Colonic mucosa (tissue), 4 donors: ENCODE measurements around the gene NPFFR1. TPM values are rescaled to one million over a fixed set of nuclear protein-coding genes. Genes with fewer than 3 reads are reported as not detected.
A peak's percentile ranks its signal among the peaks of the same experiment; 100 is the strongest.

Source experiments
- DNase-seq: peaks from one replicate; pipeline ENCODE4 v3.0.0-alpha.2; 2020
- H3K27ac ChIP-seq: fragments of 200-600 bp; one replicate; pipeline ENCODE4 v1.8.0; 2021
- H3K27me3 ChIP-seq: fragments of 200-600 bp; one replicate; pipeline ENCODE4 v1.8.0; 2021
- H3K36me3 ChIP-seq: fragments of 200-600 bp; one replicate; pipeline ENCODE4 v1.8.0; 2021
- H3K4me1 ChIP-seq: fragments of 200-600 bp; one replicate; pipeline ENCODE4 v1.8.0; 2021; ENCODE audit warnings: mild to moderate bottlenecking
- H3K4me3 ChIP-seq: fragments of 200-600 bp; one replicate; pipeline ENCODE4 v1.8.0; 2021
- H3K9ac ChIP-seq, 2 donors: one replicate each; pipeline ENCODE4 v1.7.0; 2013; ENCODE audit warnings: control low read depth in 2 of 2, low read depth in 2 of 2, low read length in 2 of 2
- H3K9me3 ChIP-seq: fragments of 200-600 bp; one replicate; pipeline ENCODE4 v1.8.0; 2021
- intact Hi-C: fragments of 100-400 bp; cut with DNase I; formaldehyde crosslinking; loops from one replicate; pipeline ENCODE4 v1.14.1; 2022
- total RNA-seq, 2 donors: library from RNA; stranded (reverse); fragmentation: NEBNext Ultra II Directional in 1 of 2; extraction: Animal tissue kit (Norgen Biotek cat#: 25700) in 1 of 2; gene quantifications; one replicate each; pipeline ENCODE4 v1.2.1, GENCODE V29; 2021
- TF ChIP-seq, protein P1 (sequence below): fragments of 200-600 bp; IDR thresholded peaks from one replicate; pipeline ENCODE4 v1.8.0; 2022; ENCODE audit warnings: antibody characterized with exemption, mild to moderate bottlenecking
- donor health status: healthy.
- donor health status: DM: no; HTN: no; CAD: no.
- donor health status: DM: no; HTN: no; CAD: no.

NPFFR1 gene
- total RNA-seq, 2 donors from 2014 or later: 0.07 to 0.08 TPM

DNA sequence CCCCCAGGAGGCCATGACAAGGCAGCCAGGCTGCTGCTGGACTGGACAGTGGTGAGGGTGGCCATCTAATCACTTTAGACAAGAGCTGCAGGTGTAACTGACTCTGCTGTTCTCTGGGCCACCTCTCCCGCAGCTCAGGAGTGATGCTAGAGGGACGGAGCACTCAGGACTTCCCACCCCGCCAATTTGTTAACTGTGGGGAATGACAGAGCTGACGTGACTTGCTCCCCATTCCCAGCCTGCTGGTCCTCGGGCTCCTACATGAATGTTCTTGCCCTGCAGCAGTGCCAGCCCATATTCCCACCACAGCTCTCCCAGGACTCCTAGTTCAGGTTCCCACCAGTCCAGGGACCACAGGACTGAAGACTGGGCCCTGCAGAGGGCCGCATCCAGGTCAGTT is 16.7 kb upstream of the NPFFR1 start:
- H3K9ac ChIP-seq: no peak overlapping the region

DNA sequence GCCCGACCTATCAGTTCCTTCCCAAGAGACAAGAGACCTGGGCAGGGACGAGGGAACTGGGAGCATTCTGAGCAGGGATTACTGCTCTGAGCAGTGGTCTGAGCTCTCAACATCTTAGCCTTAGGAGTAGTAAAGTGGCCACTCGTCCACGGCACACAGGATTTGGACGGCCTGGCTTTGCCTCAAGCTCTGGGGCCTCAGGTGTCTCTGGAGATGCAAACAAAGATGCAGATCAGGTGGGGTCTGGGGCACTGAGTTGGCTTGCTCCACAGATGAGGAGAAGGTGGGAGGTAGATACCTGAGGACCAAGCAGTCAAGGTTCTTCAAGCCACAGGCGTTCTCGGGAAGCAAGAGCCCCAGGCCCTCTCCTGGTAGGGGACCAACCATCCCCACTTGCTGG is 16.1 kb upstream of the NPFFR1 start:
- Histone ChIP-seq H3K27ac (no peak overlapping the region), H3K4me3 (no peak overlapping the region), H3K36me3 (no peaks in the 10 kb centered on the region), H3K27me3 (no peaks in the 10 kb centered on the region), H3K9me3 (no peaks in the 10 kb centered on the region), H3K4me1 (no peaks in the 10 kb centered on the region), H3K9ac (no peak overlapping the region)
- intact Hi-C loops: no loop called here
- TF ChIP-seq, protein P1, sequence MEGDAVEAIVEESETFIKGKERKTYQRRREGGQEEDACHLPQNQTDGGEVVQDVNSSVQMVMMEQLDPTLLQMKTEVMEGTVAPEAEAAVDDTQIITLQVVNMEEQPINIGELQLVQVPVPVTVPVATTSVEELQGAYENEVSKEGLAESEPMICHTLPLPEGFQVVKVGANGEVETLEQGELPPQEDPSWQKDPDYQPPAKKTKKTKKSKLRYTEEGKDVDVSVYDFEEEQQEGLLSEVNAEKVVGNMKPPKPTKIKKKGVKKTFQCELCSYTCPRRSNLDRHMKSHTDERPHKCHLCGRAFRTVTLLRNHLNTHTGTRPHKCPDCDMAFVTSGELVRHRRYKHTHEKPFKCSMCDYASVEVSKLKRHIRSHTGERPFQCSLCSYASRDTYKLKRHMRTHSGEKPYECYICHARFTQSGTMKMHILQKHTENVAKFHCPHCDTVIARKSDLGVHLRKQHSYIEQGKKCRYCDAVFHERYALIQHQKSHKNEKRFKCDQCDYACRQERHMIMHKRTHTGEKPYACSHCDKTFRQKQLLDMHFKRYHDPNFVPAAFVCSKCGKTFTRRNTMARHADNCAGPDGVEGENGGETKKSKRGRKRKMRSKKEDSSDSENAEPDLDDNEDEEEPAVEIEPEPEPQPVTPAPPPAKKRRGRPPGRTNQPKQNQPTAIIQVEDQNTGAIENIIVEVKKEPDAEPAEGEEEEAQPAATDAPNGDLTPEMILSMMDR: no peak
- DNase-seq: no peak

More for the DNA sequence above, 16.7 kb upstream of the NPFFR1 start:
- Histone ChIP-seq H3K27ac (no peak overlapping the region), H3K36me3 (no peaks in the 10 kb centered on the region), H3K9me3 (no peaks in the 10 kb centered on the region), H3K4me3 (no peak overlapping the region), H3K27me3 (no peaks in the 10 kb centered on the region), H3K4me1 (no peaks in the 10 kb centered on the region)
- DNase-seq: no peak
- TF ChIP-seq, protein P1: no peak
- intact Hi-C loops: no loop called here

DNA sequence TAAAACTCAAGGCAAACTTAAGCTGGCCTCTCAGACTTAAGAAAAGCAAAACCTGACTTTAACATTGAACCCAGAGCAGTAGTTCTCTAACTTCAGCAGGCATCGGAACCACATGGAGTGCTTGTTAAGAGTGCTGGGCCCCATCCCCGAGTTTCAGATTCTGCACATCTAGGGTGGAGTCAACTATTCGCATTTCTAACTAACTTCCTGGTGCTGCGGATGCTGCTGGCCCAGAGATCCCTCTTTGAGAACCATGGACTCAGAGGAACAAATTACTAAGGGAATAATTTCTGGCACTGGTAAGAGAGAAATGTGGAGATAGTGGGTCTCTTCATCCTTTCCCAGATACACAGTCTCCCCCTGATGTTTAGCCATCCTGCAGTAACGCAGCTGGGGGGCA is 14.6 kb upstream of the NPFFR1 start:
- no peaks in the 10 kb centered on the region for H3K27me3 ChIP-seq
- no peak overlapping the region for H3K27ac ChIP-seq
- H3K9me3 ChIP-seq: no peaks in the 10 kb centered on the region
- intact Hi-C loops: no loop called here
- TF ChIP-seq, protein P1: no peak
- no peak overlapping the region for H3K4me3 ChIP-seq
- H3K4me1 ChIP-seq: no peaks in the 10 kb centered on the region
- no peak overlapping the region for H3K9ac ChIP-seq
- no peaks in the 10 kb centered on the region for H3K36me3 ChIP-seq
- DNase-seq: no peak

DNA sequence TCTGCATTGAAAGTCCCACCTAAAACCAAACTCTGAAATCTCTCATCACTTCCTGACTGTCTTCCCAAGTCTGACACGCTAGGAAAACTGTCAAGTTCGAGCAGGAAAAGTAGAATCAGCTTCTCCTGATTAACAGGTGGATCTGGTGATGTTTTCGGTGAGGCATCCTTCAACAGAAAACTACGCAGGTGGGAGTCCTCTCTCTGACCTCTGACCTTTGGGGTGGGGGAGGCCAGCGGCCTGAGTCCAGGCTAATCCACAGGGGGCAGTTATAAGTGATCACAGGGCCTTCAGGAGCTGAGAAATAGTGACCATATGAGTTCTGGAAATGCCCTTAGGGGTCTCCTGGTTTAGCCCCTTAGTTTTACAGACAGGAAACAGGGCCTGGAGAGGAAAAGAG is 13.4 kb upstream of the NPFFR1 start:
- no peak overlapping the region for H3K9ac ChIP-seq
- H3K27ac ChIP-seq: no peak overlapping the region
- no peaks in the 10 kb centered on the region for H3K9me3 ChIP-seq
- TF ChIP-seq, protein P1: no peak
- no peak overlapping the region for H3K4me3 ChIP-seq
- intact Hi-C loops: no loop called here
- no peaks in the 10 kb centered on the region for H3K4me1 ChIP-seq
- no peaks in the 10 kb centered on the region for H3K27me3 ChIP-seq
- H3K36me3 ChIP-seq: no peaks in the 10 kb centered on the region
- no peak for DNase-seq

DNA sequence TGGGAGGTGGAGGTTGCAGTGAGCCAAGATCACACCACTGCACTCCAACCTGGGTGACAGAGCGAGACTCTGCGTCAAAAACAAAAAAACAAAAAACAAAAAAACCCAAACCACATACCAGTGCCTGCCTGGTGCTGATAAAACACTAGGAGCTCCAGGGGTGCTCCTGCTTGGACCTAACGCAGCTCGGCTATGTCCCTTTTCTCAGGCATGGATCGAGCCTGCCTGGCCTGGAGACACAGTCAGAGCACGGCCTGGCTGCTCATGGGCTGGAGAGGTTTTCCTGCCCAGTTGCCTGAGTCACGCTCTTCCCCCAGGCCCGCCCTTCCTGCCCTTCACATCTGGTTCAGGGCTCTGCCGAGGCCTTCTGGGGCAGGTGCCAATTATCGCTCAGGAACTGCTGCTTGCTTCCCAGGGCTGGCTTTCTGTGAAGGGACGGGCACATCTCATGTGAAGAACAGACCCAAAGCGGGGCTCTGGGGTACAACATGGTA is 12.6 kb upstream of the NPFFR1 start:
- no peak overlapping the region for H3K9ac ChIP-seq
- DNase-seq: peak; percentile 59
- no peaks in the 10 kb centered on the region for H3K4me1 ChIP-seq
- H3K4me3 ChIP-seq: no peak overlapping the region
- H3K27ac ChIP-seq: no peak overlapping the region
- no peaks in the 10 kb centered on the region for H3K27me3 ChIP-seq
- H3K36me3 ChIP-seq: no peaks in the 10 kb centered on the region
- TF ChIP-seq, protein P1: no peak
- intact Hi-C loops: no loop called here
- H3K9me3 ChIP-seq: no peaks in the 10 kb centered on the region

DNA sequence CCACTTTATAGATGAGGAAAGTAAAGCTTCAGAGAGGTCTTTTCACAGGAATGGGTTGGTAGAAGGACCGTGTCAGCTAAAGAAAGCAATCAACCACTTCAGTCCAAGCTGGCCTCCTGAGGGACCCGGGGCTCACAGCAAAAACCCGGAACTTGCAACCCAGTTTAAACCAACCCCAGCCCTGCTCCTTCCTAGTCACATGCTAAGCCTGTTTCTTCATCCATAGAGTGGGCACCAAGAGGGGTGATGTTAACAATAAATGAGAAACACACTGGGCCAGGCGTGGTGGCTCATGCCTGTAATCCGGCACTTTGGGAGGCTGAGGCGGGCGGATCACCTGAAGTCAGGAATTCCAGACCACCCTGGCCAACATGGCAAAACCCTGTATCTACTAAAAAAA is 12.1 kb upstream of the NPFFR1 start:
- TF ChIP-seq, protein P1: no peak
- Histone ChIP-seq H3K9ac (no peak overlapping the region), H3K9me3 (no peaks in the 10 kb centered on the region), H3K4me3 (no peak overlapping the region), H3K36me3 (no peaks in the 10 kb centered on the region), H3K27me3 (no peaks in the 10 kb centered on the region), H3K27ac (no peak overlapping the region), H3K4me1 (no peaks in the 10 kb centered on the region)
- intact Hi-C loops: no loop called here
- no peak for DNase-seq
